ENCODE measurements around the gene STRIT1.

DNA sequence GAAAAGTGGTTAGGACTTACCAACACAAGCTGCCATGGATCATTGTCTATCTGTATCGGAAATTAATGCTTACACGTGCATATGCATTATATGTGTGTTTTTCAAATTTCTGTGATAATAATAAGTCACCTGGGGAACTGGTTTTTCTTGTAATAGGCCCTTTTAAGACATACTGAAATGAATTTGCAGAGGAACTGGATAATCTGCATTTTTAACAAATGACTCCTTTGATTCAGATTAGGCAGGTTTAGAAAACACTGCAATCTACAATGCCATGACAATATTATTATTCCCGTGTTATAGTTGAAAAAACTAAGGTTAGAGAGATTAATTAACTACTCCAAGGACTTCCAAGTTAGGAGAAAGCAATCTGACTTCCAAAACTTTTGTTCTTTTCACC lies 23.4 kb downstream of the STRIT1 start:
- TF ChIP-seq, protein P1, sequence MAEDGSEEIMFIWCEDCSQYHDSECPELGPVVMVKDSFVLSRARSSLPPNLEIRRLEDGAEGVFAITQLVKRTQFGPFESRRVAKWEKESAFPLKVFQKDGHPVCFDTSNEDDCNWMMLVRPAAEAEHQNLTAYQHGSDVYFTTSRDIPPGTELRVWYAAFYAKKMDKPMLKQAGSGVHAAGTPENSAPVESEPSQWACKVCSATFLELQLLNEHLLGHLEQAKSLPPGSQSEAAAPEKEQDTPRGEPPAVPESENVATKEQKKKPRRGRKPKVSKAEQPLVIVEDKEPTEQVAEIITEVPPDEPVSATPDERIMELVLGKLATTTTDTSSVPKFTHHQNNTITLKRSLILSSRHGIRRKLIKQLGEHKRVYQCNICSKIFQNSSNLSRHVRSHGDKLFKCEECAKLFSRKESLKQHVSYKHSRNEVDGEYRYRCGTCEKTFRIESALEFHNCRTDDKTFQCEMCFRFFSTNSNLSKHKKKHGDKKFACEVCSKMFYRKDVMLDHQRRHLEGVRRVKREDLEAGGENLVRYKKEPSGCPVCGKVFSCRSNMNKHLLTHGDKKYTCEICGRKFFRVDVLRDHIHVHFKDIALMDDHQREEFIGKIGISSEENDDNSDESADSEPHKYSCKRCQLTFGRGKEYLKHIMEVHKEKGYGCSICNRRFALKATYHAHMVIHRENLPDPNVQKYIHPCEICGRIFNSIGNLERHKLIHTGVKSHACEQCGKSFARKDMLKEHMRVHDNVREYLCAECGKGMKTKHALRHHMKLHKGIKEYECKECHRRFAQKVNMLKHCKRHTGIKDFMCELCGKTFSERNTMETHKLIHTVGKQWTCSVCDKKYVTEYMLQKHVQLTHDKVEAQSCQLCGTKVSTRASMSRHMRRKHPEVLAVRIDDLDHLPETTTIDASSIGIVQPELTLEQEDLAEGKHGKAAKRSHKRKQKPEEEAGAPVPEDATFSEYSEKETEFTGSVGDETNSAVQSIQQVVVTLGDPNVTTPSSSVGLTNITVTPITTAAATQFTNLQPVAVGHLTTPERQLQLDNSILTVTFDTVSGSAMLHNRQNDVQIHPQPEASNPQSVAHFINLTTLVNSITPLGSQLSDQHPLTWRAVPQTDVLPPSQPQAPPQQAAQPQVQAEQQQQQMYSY (CRISPR knock-in tag; IDR thresholded peaks at IDR 0.05), result no peak
- TF ChIP-seq POLR2A (IDR thresholded peaks at IDR 0.05; ENCODE audit: low read depth, low read length), result no peak
- TF ChIP-seq, protein P2, sequence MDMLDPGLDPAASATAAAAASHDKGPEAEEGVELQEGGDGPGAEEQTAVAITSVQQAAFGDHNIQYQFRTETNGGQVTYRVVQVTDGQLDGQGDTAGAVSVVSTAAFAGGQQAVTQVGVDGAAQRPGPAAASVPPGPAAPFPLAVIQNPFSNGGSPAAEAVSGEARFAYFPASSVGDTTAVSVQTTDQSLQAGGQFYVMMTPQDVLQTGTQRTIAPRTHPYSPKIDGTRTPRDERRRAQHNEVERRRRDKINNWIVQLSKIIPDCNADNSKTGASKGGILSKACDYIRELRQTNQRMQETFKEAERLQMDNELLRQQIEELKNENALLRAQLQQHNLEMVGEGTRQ (IDR thresholded peaks at IDR 0.05; ENCODE audit: borderline replicate concordance, low read depth, low read length), result no peak
- TF ChIP-seq, protein P3, sequence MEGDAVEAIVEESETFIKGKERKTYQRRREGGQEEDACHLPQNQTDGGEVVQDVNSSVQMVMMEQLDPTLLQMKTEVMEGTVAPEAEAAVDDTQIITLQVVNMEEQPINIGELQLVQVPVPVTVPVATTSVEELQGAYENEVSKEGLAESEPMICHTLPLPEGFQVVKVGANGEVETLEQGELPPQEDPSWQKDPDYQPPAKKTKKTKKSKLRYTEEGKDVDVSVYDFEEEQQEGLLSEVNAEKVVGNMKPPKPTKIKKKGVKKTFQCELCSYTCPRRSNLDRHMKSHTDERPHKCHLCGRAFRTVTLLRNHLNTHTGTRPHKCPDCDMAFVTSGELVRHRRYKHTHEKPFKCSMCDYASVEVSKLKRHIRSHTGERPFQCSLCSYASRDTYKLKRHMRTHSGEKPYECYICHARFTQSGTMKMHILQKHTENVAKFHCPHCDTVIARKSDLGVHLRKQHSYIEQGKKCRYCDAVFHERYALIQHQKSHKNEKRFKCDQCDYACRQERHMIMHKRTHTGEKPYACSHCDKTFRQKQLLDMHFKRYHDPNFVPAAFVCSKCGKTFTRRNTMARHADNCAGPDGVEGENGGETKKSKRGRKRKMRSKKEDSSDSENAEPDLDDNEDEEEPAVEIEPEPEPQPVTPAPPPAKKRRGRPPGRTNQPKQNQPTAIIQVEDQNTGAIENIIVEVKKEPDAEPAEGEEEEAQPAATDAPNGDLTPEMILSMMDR (IDR thresholded peaks at IDR 0.05 in 2 of 3, conservative IDR thresholded peaks at IDR 0.05 in 1 of 3; ENCODE audit: control insufficient read depth in 2 of 3, extremely low read depth in 1 of 3, insufficient read depth in 1 of 3, low read depth in 3 of 3, low read length in 3 of 3), result no peak
- no peak for TF ChIP-seq ETV6 (conservative IDR thresholded peaks at IDR 0.05 in 1 of 2, IDR thresholded peaks at IDR 0.05 in 1 of 2; ENCODE audit: borderline replicate concordance in 1 of 2, low read depth in 1 of 2)
- no peak for TF ChIP-seq CBX3 (IDR thresholded peaks at IDR 0.05; ENCODE audit: borderline replicate concordance, low read depth)
- TF ChIP-seq POLR2AphosphoS5 (IDR thresholded peaks at IDR 0.05; ENCODE audit: low read length), result no peak
- no peak for TF ChIP-seq ZBED1 (IDR thresholded peaks at IDR 0.05; ENCODE audit: borderline replicate concordance)
- TF ChIP-seq JUNB (IDR thresholded peaks at IDR 0.05), result no peak
- no peak for TF ChIP-seq BRCA1 (IDR thresholded peaks at IDR 0.05; ENCODE audit: low read depth, low read length)
- no peak for TF ChIP-seq GABPA (IDR thresholded peaks at IDR 0.05; ENCODE audit: low read depth)
- no peak for TF ChIP-seq CBX5 (IDR thresholded peaks at IDR 0.05; ENCODE audit: low read depth)
- no peak for TF ChIP-seq FOXM1 (IDR thresholded peaks at IDR 0.05; ENCODE audit: low read depth, low read length)
